Neural cell (in vitro differentiated cells): ENCODE measurements around the gene PGR. TPM values are rescaled to one million over a fixed set of nuclear protein-coding genes. Genes with fewer than 3 reads are reported as not detected.

Experiments
- H2AFZ ChIP-seq: fragments of 200-600, 300-800 bp; sonication (generic), shearing (Covaris generic); 2 replicates; pipeline ENCODE4 v1.6.0; 2014; ENCODE audit warnings: low read depth, mild to moderate bottlenecking, antibody characterized with exemption, low read length, moderate library complexity
- H3F3A ChIP-seq: fragments of 200-600 bp; shearing (Covaris generic); 2 replicates; pipeline ENCODE4 v1.6.1; 2016; ENCODE audit warnings: mild to moderate bottlenecking, moderate library complexity, mixed read lengths, antibody characterized with exemption, low read length; ENCODE audit not compliant: insufficient read depth, poor library complexity, severe bottlenecking
- H3K27ac ChIP-seq: fragments of 200-600, 300-800 bp; sonication (generic), shearing (Covaris generic); 2 replicates; pipeline ENCODE4 v1.5.1; 2014; ENCODE audit warnings: mild to moderate bottlenecking, low read length, moderate library complexity
- H3K27me3 ChIP-seq: fragments of 300-800, 200-600 bp; sonication (generic), shearing (Covaris generic); 2 replicates; pipeline ENCODE4 v1.6.0; 2014; ENCODE audit warnings: mild to moderate bottlenecking, low read depth, low read length, moderate library complexity; ENCODE audit not compliant: insufficient read depth
- H3K36me3 ChIP-seq: fragments of 300-800, 200-600 bp; sonication (generic), shearing (Covaris generic); 2 replicates; pipeline ENCODE4 v1.5.1; 2014; ENCODE audit warnings: mild to moderate bottlenecking, antibody characterized with exemption, low read length, moderate library complexity; ENCODE audit not compliant: insufficient read depth
- H3K4me2 ChIP-seq: fragments of 300-800, 200-600 bp; sonication (generic), shearing (Covaris generic); 2 replicates; pipeline ENCODE4 v1.6.0; 2014; ENCODE audit warnings: mild to moderate bottlenecking, low read length
- H3K4me3 ChIP-seq: fragments of 300-800, 200-600 bp; sonication (generic), shearing (Covaris generic); 2 replicates; pipeline ENCODE4 v1.5.1; 2014; ENCODE audit warnings: mild to moderate bottlenecking, low read length, moderate library complexity
- H3K79me2 ChIP-seq: fragments of 200-600 bp; shearing (Covaris generic); replicated peaks from 2 replicates; pipeline ENCODE4 v1.6.0; 2014; ENCODE audit warnings: mild to moderate bottlenecking, low read length, moderate library complexity; ENCODE audit not compliant: insufficient read depth
- H3K9ac ChIP-seq: fragments of 300-800, 200-600 bp; sonication (generic), shearing (Covaris generic); 2 replicates; pipeline ENCODE4 v1.6.1; 2016; ENCODE audit warnings: mild to moderate bottlenecking, low read length, mixed read lengths
- H3K9me2 ChIP-seq: fragments of 200-600 bp; shearing (Covaris generic); 2 replicates; pipeline ENCODE4 v1.6.1; 2016; ENCODE audit warnings: mild to moderate bottlenecking, low read length, mixed read lengths; ENCODE audit not compliant: insufficient read depth
- H3K9me3 ChIP-seq: fragments of 200-600, 300-800 bp; sonication (generic), shearing (Covaris generic); 2 replicates; pipeline ENCODE4 v1.6.1; 2016; ENCODE audit warnings: mild to moderate bottlenecking, mixed run types, low read length, moderate library complexity, mixed read lengths
- H4K20me1 ChIP-seq: fragments of 200-600 bp; shearing (Covaris generic); 2 replicates; pipeline ENCODE4 v1.6.1; 2016; ENCODE audit warnings: mild to moderate bottlenecking, mixed run types; ENCODE audit not compliant: insufficient read depth
- CTCF ChIP-seq: fragments of 450-650 bp; IDR thresholded peaks from 2 replicates; pipeline ENCODE4 v1.5.1; 2014; ENCODE audit warnings: antibody characterized with exemption, mild to moderate bottlenecking, moderate library complexity; ENCODE audit not compliant: poor library complexity, severe bottlenecking
- EP300 ChIP-seq: fragments of 450-650 bp; conservative IDR thresholded peaks from 2 replicates; pipeline ENCODE4 v1.6.1; 2014; ENCODE audit warnings: antibody characterized with exemption, mild to moderate bottlenecking, moderate library complexity; ENCODE audit not compliant: poor library complexity, severe bottlenecking
- EZH2 ChIP-seq: fragments of 200-600, 300-800 bp; shearing (Covaris generic), sonication (generic); IDR thresholded peaks from 2 replicates; pipeline ENCODE4 v1.6.1; 2014; ENCODE audit warnings: antibody characterized with exemption, low read length, borderline replicate concordance, mild to moderate bottlenecking; ENCODE audit not compliant: insufficient read depth, poor library complexity, severe bottlenecking
- MXI1 ChIP-seq: fragments of 450-650 bp; conservative IDR thresholded peaks from 2 replicates; pipeline ENCODE4 v1.6.1; 2014; ENCODE audit warnings: antibody characterized with exemption, mild to moderate bottlenecking; ENCODE audit not compliant: poor library complexity, severe bottlenecking
- POLR2AphosphoS5 ChIP-seq: IDR thresholded peaks from 2 replicates; pipeline ENCODE4 v1.6.1; 2012
- RAD21 ChIP-seq: fragments of 450-650 bp; conservative IDR thresholded peaks from 2 replicates; pipeline ENCODE4 v1.6.1; 2014; ENCODE audit warnings: antibody characterized with exemption, mild to moderate bottlenecking, moderate library complexity
- REST ChIP-seq: IDR thresholded peaks from 2 replicates; pipeline ENCODE4 v1.6.1; 2012; ENCODE audit warnings: borderline replicate concordance
- SMC3 ChIP-seq: fragments of 450-650 bp; conservative IDR thresholded peaks from 2 replicates; pipeline ENCODE4 v1.6.1; 2014; ENCODE audit warnings: antibody characterized with exemption, mild to moderate bottlenecking, moderate library complexity; ENCODE audit not compliant: poor library complexity
- TAF1 ChIP-seq: IDR thresholded peaks from 2 replicates; pipeline ENCODE4 v1.6.1; 2012; ENCODE audit warnings: low read depth
- polyA plus RNA-seq: library from polyadenylated mRNA; depleted of rRNA; stranded (reverse); fragments of >200 nt; gene quantifications from 2 replicates; pipeline ENCODE4 v1.2.3, GENCODE V29; 2014

The PGR gene
- polyA plus RNA-seq, 1 donor from 2014 or later: not detected

GRCh38 chr11:101158119-101158518, 28.5 kb upstream of the PGR start:
- H3K27me3 ChIP-seq: no peaks in the 10 kb centered on the region
- H3K9ac ChIP-seq: no peak overlapping the region
- no peak overlapping the region for H2AFZ ChIP-seq
- no peaks in the 10 kb centered on the region for H3K79me2 ChIP-seq
- no peaks in the 10 kb centered on the region for H3K36me3 ChIP-seq
- H3K4me3 ChIP-seq: no peak overlapping the region
- H3K9me3 ChIP-seq: no peaks in the 10 kb centered on the region
- no peak overlapping the region for H3K4me2 ChIP-seq
- H4K20me1 ChIP-seq: no peaks in the 10 kb centered on the region
- no peaks in the 10 kb centered on the region for H3K9me2 ChIP-seq
- no peak overlapping the region for H3K27ac ChIP-seq
- no peaks in the 10 kb centered on the region for H3F3A ChIP-seq
- no peak for TF ChIP-seq REST
- TF ChIP-seq MXI1: no peak
- TF ChIP-seq EZH2: no peak
- TF ChIP-seq POLR2AphosphoS5: no peak
- no peak for TF ChIP-seq EP300
- no peak for TF ChIP-seq SMC3

- Histone ChIP-seq H2AFZ (no peak overlapping the region), H3K36me3 (no peaks in the 10 kb centered on the region), H3K9ac (no peak overlapping the region), H3F3A (no peaks in the 10 kb centered on the region), H3K27ac (no peak overlapping the region), H3K4me2 (no peak overlapping the region), H3K9me3 (no peaks in the 10 kb centered on the region), H4K20me1 (no peaks in the 10 kb centered on the region), H3K4me3 (no peak overlapping the region), H3K9me2 (no peaks in the 10 kb centered on the region), H3K27me3 (peaks cover 3% of the 10 kb centered on the region), H3K79me2 (no peaks in the 10 kb centered on the region)
- TF ChIP-seq POLR2AphosphoS5 (no peak), TAF1 (no peak), EZH2 (no peak), REST (no peak), EP300 (no peak), RAD21 (no peak), CTCF (no peak)
These were observed 8.8 kb upstream of the PGR start for GRCh38 chr11:101138245-101138930.
